22Rv1 (cell line): ENCODE results near the gene PSMB2.

ENCODE experiments used
- ZFX ChIP-seq: fragments of 450-650 bp; IDR thresholded peaks from 2 replicates; pipeline ENCODE4 v1.6.1; 2017; ENCODE audit warnings: antibody characterized with exemption, borderline replicate concordance
- TF ChIP-seq, protein P1 (sequence below): fragments of 450-650 bp; IDR thresholded peaks from 2 replicates; pipeline ENCODE4 v1.5.1; 2017; ENCODE audit warnings: mild to moderate bottlenecking

DNA sequence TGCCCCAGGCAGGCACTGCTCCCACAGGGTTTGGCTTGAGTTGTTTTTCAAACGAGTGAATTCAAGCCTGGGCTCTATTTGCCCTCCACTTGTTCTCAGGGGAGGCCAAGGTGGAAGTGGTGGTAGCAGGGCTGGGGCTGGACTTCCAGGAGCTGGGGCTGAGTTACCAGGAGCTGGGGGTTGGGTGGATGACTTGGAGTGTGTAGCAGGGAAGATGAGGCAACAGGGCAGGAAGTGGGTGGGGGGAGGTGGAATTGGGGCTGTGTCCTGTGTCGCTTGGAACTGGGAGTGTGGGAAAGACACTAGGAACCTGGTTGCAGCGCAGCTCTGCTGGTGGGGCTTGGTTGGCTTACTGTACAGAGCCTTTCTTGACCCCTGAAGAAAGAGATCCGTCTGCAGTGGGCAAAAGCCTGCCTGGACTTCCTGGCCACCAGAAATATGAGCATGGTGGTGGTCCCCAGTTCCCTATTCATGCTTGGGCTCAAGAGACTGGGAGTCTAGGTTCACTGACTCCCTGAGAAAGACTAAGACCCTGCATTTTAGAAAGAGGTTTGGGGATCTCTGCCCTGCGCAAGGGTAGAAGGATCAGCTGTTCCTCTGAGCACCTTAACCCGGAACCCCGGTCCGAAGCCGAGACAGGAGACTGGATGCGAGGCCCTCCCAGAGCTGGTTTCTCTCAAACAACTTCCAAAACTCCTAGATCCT lies 65.1 kb downstream of the PSMB2 start:
- TF ChIP-seq, protein P1, sequence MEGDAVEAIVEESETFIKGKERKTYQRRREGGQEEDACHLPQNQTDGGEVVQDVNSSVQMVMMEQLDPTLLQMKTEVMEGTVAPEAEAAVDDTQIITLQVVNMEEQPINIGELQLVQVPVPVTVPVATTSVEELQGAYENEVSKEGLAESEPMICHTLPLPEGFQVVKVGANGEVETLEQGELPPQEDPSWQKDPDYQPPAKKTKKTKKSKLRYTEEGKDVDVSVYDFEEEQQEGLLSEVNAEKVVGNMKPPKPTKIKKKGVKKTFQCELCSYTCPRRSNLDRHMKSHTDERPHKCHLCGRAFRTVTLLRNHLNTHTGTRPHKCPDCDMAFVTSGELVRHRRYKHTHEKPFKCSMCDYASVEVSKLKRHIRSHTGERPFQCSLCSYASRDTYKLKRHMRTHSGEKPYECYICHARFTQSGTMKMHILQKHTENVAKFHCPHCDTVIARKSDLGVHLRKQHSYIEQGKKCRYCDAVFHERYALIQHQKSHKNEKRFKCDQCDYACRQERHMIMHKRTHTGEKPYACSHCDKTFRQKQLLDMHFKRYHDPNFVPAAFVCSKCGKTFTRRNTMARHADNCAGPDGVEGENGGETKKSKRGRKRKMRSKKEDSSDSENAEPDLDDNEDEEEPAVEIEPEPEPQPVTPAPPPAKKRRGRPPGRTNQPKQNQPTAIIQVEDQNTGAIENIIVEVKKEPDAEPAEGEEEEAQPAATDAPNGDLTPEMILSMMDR: no peak
- no peak for TF ChIP-seq ZFX
